ENCODE measurements around the gene ABCA12.
A peak's percentile ranks its signal among the peaks of the same experiment; 100 is the strongest.

ABCA12 gene

GRCh38 chr2:215029936-215030335 is 108.5 kb downstream of the ABCA12 start:
- DNase-seq, result no peak

DNA sequence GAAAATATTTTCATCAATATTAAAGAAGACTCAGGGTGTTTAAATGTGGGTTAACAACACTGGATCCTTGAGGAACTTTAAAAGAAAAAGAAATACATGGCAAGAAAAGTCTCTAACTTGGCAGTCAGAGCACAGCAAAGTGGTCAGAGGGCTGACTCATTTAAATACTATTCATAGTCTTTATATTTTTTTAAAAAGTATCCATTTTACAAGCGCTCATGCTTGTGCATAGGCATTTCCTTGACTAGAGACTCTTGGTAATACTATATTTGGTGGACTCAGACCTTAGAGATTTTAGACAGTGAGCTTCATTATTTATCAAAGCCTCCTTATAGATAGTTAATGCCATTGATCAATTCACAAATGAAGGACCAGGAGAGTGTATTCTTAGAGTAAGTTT is 110.2 kb downstream of the ABCA12 start:
- no peak for DNase-seq

DNA sequence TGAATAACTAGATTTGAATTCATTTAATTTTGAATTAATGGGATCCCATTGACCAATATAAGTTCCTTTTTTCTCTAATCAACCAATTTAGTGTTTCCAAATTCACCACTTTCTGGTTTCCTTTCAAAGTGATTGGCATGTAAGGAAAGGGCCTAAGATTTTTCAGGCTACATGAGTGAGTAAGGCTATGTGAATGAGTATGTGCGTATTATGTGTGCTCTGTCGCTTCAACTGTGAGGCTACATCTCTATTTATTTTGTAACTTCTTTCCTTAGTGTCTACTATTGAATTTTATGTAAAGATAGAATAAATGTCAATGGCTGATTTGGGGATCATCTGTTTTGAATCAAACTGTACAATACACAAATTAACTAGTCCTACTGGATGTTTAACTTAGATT is 110.6 kb downstream of the ABCA12 start:
- no peak for DNase-seq

DNA sequence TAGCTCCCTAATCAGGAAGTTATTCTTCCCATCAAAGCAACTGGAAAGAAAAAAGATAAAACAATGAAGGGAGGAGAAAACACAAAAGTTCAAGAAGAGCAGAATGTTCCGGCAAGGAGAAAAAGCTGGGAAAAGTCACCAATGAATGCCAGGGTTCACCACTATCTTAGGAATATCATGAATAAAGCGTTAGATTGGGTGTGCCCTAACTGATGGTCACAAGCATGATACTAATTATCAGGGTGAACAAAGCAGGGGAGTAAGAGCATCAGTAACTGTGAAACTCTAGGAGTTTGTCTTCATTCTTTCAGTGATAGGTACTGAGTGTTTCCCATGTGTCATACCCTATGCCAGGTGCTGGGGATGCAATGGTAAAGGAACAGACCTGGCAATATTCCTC is 115.5 kb downstream of the ABCA12 start:
- DNase-seq, result no peak

DNA sequence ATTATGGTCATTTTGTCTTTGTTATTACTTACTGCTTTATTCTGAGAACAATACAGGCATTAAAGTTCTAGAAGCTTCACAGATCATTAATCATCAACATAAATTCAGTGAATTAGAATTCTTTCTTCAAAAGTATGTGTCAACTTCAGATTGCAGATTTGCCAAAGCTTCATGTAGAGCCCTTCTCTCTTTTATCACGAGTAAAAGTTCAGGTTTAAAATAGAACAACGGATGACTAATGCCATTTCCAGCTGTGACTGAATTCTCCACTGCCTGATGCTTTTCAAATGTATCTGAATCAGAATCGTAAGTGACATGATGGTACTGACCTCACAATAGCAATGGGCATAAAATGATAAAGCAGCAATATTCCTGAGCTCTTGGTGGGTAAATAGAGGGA is 116.0 kb downstream of the ABCA12 start:
- no peak for DNase-seq

GRCh38 chr2:215020283-215020682 is 118.1 kb downstream of the ABCA12 start:
- no peak for DNase-seq

DNA sequence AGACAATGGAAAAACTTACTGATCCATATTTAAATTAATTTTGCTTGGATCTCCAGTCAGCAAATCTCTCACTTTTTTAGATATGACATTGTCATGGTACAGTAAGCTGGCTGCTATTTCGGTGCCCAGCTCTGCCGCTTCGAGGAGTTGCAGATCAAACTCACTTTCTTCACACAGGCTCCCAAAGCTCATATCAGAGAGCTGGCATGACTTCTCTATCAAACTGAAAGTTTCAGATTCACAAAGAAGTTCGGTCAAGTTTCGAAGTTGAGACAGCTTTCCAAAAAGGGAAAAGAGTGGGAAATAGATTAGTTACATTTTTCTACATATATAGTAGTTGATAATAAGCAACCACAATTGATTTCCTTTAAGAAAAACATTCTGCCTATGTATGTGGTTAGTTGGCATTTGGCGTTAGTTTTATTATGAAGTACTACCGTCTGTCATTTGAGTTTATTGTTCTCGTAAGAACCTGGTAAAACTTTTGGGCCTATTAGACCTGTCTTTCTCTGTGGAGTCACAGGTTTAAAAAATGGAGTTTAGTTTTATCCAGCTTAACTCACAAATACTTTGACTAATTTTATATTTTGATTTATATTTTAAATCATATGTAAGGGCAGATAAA is 118.8 kb downstream of the ABCA12 start:
- no peak for DNase-seq

DNA sequence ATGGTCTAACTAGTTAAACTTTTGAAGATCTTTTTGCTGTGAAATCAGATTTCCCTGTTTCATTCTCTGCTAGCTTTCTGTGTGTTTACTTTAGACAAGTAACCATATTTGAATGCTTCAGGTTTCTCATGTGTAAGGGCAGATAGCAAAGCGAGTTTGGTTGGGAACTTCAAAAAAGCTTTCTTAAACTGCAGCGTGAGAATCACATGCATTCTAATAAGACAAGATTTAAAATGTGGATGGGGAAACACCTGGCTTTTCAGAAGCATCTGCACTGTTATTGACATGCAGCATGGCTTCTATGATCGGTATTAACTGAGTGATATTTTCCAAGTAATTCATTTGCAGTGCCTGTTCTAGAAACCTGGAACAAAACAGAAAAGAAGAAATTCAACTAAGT is 119.3 kb downstream of the ABCA12 start:
- no peak for DNase-seq

DNA sequence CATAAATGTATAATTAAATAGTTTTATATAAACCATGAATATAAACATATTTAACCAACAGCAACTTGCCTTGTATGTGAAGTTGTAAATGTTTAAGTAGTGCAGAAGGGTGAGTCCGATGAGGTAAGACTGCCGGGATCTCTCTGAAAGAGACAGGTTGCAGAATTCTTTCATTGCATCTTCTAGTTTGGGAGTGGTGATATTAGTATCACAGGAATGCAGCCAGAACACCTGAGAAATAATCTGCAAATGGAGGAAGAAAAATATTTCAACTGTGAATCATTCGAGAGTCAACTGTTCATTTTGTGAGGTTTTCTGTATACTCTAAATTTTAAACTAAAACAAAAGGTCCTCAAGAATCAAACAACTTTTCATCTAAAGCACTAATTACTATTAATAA is 123.0 kb downstream of the ABCA12 start:
- DNase-seq, result no peak

DNA sequence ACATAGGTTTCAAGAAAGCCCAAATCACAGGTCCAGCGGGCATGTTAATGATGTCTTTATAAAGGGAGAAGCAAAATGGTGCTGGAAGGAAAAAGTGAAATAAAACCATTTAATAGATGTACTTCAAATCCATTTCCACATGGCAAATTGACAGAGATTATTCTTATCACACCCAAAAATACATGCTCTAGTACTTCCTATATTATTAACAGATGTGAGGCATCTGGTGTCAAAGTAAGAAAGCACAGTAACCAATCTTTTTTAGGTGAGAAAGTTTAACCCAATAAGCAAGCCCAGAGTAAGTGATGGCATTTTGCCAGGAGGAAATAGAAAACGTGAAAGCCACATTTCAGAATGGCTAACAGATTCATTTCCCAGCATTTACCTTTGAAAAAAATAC is 128.0 kb downstream of the ABCA12 start:
- no peak for DNase-seq

GRCh38 chr2:215003001-215003400 is 135.4 kb downstream of the ABCA12 start:
- no peak for DNase-seq

GRCh38 chr2:215002500-215002899 is 135.9 kb downstream of the ABCA12 start:
- DNase-seq, result peak; percentile 24 to 28

DNA sequence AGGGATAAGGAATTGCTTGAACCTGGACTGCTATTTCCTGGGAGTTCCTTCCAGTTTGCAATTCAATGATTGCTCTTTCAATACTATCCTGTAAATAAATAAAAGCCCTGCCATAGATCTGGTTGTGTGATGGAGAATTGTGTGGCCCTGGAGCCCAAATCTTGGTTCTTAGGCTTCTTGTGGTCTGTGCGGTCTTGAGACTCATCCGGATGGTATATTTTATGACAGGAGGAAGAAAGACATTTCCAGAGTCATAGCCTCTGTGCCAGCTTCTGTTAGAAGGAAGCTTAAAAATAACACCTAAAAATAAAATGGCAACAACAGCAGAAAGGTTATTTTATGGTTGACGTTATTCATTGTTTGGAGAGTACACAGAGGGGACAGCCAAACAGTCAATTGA is 137.7 kb downstream of the ABCA12 start:
- DNase-seq, result no peak

DNA sequence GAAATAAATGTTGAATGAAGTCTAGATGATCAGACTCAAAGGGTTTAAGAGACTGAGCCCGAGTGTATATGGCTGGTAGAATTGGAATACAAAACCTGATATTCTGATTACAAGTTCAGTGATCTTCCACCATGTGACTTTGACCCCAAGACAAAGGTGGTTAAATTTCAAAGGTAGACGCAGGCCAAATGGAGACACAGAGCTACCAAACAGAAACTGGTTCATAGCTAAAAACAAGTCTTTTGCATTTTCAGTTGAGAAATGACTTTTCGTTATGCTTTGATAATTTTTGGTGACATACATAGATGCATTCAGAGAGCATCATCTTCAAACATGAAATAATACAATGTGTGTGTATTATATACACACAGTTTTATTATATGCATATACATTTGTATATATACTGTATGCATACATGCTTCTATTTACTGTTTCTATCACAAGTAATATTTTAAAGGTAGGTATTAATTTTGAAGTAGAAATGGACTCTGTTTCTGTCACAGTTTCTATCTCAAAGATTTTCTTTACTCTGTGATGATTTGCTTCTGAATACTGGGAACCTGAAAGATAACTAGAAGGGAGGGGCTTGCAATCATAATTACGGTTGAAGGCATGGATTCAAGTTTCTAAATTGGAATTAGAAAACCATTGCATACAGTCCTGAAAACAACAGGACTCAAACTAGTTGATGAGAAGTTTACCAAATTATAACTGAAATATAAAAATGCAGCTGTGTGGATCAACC is 142.3 kb downstream of the ABCA12 start:
- no peak for DNase-seq

DNA sequence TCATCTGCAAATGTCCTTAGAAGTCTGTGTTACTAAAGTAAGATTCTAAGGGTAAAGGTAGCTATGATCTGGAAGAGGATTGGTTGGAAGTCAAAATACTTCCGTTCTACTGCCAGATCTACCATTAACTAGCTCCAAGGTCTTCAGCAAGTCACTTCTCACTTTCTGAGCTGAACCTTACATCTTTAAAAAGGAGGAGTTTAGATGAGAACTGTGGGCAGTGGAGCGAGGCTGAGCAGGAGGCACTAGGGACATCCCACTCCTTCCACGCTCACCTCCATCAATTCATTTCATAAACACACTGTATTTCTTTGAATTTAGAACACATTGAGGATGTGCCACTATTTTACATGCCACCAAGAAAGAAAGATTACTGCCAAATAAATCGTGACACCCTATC is 143.0 kb downstream of the ABCA12 start:
- no peak for DNase-seq

DNA sequence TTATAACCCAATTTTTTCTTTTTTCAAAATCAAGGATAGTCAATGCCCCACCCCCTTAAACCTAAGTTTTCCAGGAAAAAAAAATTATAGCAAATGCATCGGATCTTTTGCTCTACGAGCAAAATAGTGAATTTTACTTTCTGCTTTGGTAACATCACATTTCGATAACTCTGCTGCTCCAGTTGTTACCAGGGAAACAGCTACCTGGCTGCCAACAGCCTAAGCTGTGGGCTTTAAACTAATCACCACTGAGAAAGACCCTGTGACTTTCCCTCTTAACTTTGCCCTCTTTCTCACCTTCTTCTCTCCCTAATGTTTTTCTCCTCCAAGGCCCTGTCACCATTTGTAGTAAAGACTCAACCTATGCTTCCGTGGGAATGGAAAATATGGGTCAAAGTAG is 145.5 kb downstream of the ABCA12 start:
- DNase-seq, result no peak

DNA sequence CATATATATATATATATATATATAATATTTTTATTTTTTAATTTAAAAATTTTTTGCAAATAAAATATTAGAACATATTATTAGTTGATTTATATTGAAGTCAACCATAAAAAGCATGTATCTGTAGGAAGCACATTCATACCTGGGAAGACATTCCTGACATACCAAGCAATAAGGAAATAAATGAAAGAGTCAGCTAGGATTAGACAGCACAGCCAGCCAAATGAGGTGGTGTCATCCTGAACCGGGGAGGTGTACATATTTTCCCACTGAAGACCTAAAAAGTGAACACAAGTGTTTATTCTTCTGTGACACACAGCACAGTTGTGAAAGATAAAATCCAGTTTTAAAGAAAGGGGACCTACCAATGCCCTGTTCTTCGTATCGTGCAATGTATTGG is 149.2 kb downstream of the ABCA12 start:
- DNase-seq, result no peak

- DNase-seq, result no peak
Measured at GRCh38 chr2:214987261-214987660, 151.2 kb downstream of the ABCA12 start.

DNA sequence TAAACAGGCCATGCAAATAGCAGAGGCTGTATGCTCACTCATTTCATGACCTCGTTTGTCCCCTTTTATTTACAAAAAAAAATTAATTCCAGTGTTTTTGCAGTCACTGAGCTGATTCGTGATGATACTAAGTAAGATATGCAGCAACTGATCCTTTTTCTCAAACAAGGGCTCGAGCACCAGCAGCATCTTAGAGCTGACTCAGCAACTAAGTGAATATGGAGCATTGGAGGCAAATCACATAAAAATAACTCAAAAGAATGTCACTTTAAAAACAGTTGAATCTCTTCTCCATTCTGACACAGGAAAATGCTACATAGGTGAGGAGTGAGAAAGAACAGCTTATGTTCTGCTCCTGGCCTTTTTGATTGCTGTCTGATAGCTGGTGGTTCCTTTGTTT is 152.8 kb downstream of the ABCA12 start:
- no peak for DNase-seq

- no peak for DNase-seq
Measured at GRCh38 chr2:214966420-214966819, 172.0 kb downstream of the ABCA12 start.

GRCh38 chr2:214960677-214961076 is 177.7 kb downstream of the ABCA12 start:
- DNase-seq, result peak in 1 of 2 experiments; percentile 25

DNA sequence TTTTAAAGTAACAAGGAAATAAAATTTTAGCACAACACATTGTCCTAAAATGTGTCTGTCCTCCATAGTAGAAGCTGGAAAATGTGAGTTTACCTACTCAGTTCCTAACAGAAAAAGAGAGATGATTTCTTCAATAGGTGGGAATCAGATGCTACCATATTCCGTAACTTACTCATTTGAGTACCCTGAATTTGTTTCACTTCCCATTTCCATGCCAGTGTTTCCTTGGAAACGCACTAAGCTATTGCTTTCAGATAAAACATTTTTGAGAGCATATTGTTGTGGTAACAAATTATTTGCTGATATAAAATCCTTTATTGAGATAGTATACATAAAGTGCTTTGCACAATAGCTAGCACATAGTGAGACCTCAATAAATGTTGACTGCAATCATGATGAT is 191.5 kb downstream of the ABCA12 start:
- DNase-seq, result no peak

DNA sequence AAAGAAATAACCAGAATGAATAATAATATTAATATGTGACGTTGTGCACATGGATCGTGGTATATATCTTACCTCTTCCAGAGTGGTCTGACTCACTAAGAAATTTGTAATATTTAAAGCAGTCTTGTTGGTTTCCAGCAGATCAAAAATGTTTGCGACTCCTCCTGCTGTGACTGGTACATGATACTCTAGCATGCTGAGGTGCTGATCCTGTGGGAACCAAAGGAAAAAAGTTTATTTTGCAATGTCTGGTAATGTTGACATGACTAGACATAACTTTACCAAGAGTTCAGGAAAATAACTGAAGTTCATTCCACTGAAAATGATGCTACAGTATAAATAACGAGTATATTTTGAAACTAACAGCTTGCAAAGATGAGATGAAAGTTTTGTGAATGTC is 204.4 kb downstream of the ABCA12 start:
- DNase-seq, result no peak

GRCh38 chr2:214904634-214905033 is 233.8 kb downstream of the ABCA12 start:
- no peak for DNase-seq

DNA sequence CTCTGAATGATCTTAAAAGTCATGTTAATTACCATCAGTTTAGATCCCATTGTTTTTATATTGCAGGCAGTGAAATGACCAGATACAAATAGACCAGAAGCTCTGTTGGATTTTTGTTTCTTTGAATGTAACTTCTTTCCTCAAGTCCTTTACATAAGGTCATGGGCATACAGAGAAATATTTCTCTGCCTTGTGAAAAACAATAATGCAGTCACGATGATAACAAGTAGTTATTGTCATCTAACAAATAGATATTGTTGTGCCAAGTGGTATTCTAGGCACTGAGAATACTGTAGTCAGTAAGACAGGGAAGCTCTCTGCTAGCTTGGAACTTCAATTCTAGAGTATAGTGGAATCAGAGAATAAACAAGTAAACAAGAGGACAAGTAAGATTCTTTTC is 234.2 kb downstream of the ABCA12 start:
- no peak for DNase-seq
